Amygdala (tissue), 56 donors: ENCODE data around the gene ZNF226.
A peak's percentile ranks its signal among the peaks of the same experiment; 100 is the strongest.
"Not testable (repeated sequence)": the region's sequence is repeated elsewhere in the genome, so short reads cannot be mapped to it uniquely, and the experiment has no call there.

Source experiments
- DNase-seq, 56 donors: peaks; one replicate each; lab custom pipeline; 2025; lab: John Stamatoyannopoulos, UW

ZNF226 gene

DNA sequence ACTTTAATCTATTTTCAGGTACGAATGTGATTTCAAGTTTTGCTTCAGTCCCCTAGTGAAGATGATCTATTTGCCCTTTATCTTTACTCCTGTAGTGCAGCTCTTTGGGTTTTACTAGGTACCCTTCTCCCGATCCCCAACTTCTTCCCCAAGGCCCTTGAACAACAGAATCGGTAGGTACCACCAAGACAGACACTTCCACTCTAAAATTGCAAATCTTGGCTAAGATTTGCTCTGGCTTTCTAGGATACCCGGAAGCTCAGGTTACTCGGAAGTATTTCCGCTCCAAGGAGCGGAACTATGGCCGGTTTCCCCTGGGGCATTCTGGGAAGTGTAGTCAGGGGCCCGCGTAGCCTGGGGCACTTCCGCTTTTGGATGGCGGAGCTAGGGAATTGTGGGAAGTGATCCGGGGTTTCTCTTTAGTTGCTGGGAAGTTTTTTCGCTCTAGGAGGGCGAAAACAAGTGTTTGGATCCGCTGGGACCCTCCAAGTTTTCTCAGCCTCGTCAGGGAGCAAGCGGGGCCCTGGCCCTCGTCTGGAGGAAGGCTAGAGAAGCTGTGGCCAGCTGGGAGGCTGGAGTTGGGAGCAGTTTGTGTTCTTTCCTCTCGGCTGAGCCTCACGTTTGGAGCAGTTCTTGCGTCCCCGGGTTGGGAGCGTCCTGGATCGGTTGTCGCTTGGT is 42.4 kb downstream of the ZNF226 start:
- peak in 55 of 56 donors; percentile 16 to 93 (median 81) for DNase-seq

- DNase-seq = peak in 55 of 56 donors; percentile 30 to 91 (median 82)
Observed at GRCh38 chr19:44212250-44212865, 47.5 kb downstream of the ZNF226 start, which contains the start of gene ZNF227. TSS of gene ZNF227 (plus strand) at chr19:44212532. CDS start at chr19:44217793, 5,261 bp downstream.

DNA sequence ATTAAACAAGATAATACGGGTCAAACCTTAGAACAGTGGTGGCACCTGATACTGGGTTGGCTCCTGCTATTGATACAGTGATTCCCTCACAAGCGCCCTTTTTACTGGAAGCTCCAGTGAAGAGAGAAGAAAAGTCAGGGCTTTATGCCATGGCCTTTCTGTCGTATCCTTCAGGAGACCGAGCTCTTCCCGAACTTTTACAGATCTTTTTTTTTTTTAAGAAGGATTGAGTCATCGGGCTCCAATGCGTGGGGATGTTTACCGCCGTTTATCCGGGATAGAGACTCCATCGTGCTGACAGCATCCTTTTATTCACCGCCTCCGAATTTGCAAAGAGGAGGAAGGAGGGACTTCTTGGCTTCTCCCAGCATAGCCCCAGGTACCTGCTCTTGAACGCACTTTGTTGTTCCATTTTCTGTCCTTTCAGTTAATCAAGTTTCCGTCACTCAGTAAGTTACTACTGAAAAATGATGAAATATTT is 48.0 kb downstream of the ZNF226 start:
- peak in 14 of 56 donors; percentile 0 to 54 (median 8) for DNase-seq

DNA sequence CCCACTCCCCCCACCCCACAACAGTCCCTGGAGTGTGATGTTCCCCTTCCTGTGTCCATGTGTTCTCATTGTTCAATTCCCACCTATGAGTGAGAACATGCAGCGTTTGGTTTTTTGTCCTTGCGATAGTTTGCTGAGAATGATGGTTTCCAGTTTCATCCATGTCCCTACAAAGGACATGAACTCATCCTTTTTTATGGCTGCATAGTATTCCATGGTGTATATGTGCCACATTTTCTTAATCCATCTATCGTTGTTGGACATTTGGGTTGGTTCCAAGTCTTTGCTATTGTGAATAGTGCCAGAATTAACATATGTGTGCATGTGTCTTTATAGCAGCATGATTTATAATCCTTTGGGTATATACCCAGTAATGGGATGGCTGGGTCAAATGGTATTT is 55.0 kb downstream of the ZNF226 start:
- not testable (repeated sequence) for DNase-seq

DNA sequence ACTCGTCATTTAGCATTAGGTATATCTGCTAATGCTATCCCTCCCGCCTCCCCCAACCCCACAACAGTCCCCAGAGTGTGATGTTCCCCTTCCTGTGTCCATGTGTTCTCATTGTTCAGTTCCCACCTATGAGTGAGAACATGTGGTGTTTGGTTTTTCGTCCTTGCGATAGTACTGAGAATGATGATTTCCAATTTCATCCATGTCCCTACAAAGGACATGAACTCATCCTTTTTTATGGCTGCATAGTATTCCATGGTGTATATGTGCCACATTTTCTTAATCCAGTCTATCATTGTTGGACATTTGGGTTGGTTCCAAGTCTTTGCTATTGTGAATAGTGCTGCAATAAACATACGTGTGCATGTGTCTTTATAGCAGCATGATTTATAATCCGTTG is 55.9 kb downstream of the ZNF226 start:
- DNase-seq = not testable (repeated sequence)

DNA sequence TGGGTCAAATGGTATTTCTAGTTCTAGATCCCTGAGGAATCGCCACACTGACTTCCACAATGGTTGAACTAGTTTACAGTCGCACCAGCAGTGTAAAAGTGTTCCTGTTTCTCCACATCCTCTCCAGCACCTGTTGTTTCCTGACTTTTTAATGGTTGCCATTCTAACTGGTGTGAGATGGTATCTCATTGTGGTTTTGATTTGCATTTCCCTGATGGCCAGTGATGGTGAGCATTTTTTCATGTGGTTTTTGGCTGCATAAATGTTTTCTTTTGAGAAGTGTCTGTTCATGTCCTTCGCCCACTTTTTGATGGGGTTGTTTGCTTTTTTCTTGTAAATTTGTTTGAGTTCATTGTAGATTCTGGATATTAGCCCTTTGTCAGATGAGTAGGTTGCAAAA is 56.4 kb downstream of the ZNF226 start:
- DNase-seq = not testable (repeated sequence)
